ENCODE data around the gene OBSL1. TPM values are rescaled to one million over a fixed set of nuclear protein-coding genes. Genes with fewer than 3 reads are reported as not detected.

OBSL1 gene
- total RNA-seq, 3 donors from 2014 or later (not counting 1 experiment from before 2014, with no cell fraction given): 0.07 to 8.8 (median 0.32) TPM

DNA sequence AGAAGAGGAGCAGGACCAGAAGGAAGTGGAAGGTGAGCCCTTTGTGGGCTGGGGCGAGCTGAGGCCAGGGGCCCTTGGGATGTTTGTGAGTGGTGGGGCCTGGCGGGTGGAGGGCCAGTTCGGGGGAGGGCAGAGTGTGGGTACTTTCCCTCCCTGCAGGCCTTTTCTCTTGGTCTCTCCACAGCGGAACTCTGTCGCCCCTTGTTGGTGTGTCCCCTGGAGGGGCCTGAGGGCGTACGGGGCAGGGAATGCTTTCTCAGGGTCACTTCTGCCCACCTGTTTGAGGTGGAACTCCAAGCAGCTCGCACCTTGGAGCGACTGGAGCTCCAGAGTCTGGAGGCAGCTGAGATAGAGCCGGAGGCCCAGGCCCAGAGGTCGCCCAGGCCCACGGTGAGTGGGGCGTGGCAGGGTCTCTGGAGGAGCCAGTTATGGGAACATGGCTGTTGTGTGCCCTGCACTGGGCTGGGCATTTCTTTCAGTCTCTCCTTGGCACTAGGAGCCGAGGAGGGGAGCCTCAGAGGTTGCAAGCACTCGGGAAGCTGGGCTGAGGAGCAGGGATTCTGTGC lies 37.1 kb upstream of the OBSL1 start:
- Mint-ChIP-seq H3K9me3 (no peaks in the 10 kb centered on the region), H3K4me3 (no peak overlapping the region), H3K4me1 (peaks cover 8 to 18% of the 10 kb centered on the region in 2 donors), H3K27ac (no peak overlapping the region), H3K27me3 (ENCODE audit: low read depth in 2 of 2) (no peaks in the 10 kb centered on the region), H3K36me3 (peaks cover 6% of the 10 kb centered on the region)
- Histone ChIP-seq H3K9me3 (ENCODE audit: control insufficient read depth, insufficient read depth, low read length) (no peaks in the 10 kb centered on the region), H3K36me3 (ENCODE audit: control insufficient read depth, insufficient read depth, low read length) (peaks cover 44% of the 10 kb centered on the region), H3K27ac (ENCODE audit: low read length) (no peak overlapping the region), H3K4me3 (ENCODE audit: low read length) (no peak overlapping the region), H3K4me1 (ENCODE audit: control insufficient read depth, insufficient read depth, low read length) (peaks cover 13% of the 10 kb centered on the region), H3K27me3 (ENCODE audit: control insufficient read depth, insufficient read depth, low read length) (no peaks in the 10 kb centered on the region)
- no peak for DNase-seq
- WGBS (ENCODE audit: insufficient coverage): 83% methylated on average over 15 of the region's 15 CpGs
- intact Hi-C loops (cut with micrococcal nuclease): no loop called here
- TF ChIP-seq, protein P1, sequence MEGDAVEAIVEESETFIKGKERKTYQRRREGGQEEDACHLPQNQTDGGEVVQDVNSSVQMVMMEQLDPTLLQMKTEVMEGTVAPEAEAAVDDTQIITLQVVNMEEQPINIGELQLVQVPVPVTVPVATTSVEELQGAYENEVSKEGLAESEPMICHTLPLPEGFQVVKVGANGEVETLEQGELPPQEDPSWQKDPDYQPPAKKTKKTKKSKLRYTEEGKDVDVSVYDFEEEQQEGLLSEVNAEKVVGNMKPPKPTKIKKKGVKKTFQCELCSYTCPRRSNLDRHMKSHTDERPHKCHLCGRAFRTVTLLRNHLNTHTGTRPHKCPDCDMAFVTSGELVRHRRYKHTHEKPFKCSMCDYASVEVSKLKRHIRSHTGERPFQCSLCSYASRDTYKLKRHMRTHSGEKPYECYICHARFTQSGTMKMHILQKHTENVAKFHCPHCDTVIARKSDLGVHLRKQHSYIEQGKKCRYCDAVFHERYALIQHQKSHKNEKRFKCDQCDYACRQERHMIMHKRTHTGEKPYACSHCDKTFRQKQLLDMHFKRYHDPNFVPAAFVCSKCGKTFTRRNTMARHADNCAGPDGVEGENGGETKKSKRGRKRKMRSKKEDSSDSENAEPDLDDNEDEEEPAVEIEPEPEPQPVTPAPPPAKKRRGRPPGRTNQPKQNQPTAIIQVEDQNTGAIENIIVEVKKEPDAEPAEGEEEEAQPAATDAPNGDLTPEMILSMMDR (IDR thresholded peaks at IDR 0.05): no peak
- no peak for ATAC-seq

DNA sequence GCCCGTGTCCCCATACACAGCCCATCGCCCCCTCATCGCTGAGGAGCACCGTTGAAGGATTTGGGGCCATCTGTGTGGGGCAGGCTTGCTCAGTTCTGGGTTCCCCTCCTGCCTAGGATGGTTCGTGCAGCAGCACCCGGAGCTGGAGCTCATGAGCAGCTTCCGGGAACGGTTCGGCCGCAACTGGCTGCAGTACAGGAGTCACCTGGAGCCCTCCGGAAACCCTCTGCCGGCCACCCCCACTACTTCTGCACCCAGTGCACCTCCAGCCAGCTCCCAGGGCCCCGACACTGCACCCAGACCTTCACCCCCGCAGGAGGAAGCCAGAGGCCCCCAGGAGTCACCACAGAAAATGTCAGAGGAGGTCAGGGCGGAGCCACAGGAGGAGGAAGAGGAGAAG lies 36.6 kb upstream of the OBSL1 start:
- intact Hi-C loops (cut with micrococcal nuclease): no loop called here
- Mint-ChIP-seq H3K4me3 (no peak overlapping the region), H3K27me3 (ENCODE audit: low read depth in 2 of 2) (no peaks in the 10 kb centered on the region), H3K36me3 (peaks cover 6% of the 10 kb centered on the region), H3K4me1 (peaks cover 8 to 14% of the 10 kb centered on the region in 2 donors), H3K9me3 (no peaks in the 10 kb centered on the region), H3K27ac (no peak overlapping the region)
- peaks cover 44% of the 10 kb centered on the region for H3K36me3 ChIP-seq (ENCODE audit: control insufficient read depth, insufficient read depth, low read length)
- H3K4me1 ChIP-seq (ENCODE audit: control insufficient read depth, insufficient read depth, low read length): peaks cover 11% of the 10 kb centered on the region
- DNase-seq: no peak
- WGBS (ENCODE audit: insufficient coverage): 92% methylated on average over 15 of the region's 15 CpGs
- ATAC-seq: no peak
- no peak overlapping the region for H3K4me3 ChIP-seq (ENCODE audit: low read length)
- TF ChIP-seq, protein P1 (IDR thresholded peaks at IDR 0.05): no peak
- no peaks in the 10 kb centered on the region for H3K27me3 ChIP-seq (ENCODE audit: control insufficient read depth, insufficient read depth, low read length)
- H3K27ac ChIP-seq (ENCODE audit: low read length): no peak overlapping the region
- no peaks in the 10 kb centered on the region for H3K9me3 ChIP-seq (ENCODE audit: control insufficient read depth, insufficient read depth, low read length)

DNA sequence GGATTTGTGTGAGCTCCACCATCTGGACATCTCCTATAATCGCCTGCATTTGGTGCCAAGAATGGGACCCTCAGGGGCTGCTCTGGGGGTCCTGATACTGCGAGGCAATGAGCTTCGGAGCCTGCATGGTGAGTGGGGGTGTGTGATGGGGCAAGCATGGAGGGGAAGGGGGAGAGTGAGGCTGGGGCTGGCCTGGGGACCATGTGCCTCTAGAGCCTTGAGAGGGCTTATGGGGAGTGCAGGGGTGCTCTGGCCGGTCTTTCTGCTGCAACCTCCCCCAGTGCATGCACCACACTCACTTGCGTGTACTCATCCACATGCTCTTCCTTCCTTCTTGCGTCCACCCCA lies 34.2 kb upstream of the OBSL1 start:
- Mint-ChIP-seq H3K4me1 (peaks cover 0 to 4% of the 10 kb centered on the region in 2 donors), H3K9me3 (no peaks in the 10 kb centered on the region), H3K36me3 (no peaks in the 10 kb centered on the region), H3K27ac (no peak overlapping the region), H3K4me3 (no peak overlapping the region), H3K27me3 (ENCODE audit: low read depth in 2 of 2) (no peaks in the 10 kb centered on the region)
- H3K9me3 ChIP-seq (ENCODE audit: control insufficient read depth, insufficient read depth, low read length): no peaks in the 10 kb centered on the region
- H3K27ac ChIP-seq (ENCODE audit: low read length): no peak overlapping the region
- no peaks in the 10 kb centered on the region for H3K27me3 ChIP-seq (ENCODE audit: control insufficient read depth, insufficient read depth, low read length)
- DNase-seq (no peak), ATAC-seq (no peak)
- intact Hi-C loops (cut with micrococcal nuclease): no loop called here
- peaks cover 47% of the 10 kb centered on the region for H3K36me3 ChIP-seq (ENCODE audit: control insufficient read depth, insufficient read depth, low read length)
- 95% methylated on average over 6 of the region's 6 CpGs for WGBS (ENCODE audit: insufficient coverage)
- no peaks in the 10 kb centered on the region for H3K4me1 ChIP-seq (ENCODE audit: control insufficient read depth, insufficient read depth, low read length)
- no peak overlapping the region for H3K4me3 ChIP-seq (ENCODE audit: low read length)
- TF ChIP-seq, protein P1 (IDR thresholded peaks at IDR 0.05): no peak

DNA sequence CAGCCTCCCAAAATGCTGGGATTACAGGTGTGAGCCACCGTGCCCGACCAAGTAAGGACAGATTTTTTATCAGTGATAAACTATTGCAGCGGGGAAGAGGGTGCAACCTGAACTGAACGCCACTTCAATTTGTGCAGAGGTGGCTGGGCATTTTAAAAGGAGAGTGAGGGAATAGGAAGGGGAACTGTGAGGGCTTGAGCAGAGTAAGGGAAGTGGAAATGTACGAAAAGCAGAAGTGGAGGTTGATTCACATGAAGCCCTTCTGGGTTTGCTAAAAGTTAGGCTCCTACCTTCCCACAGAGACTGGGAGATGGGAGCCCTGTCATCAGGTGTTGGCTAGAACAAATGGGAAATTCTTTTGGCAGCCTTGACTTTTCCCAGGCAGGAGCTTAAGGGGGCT lies 32.4 kb upstream of the OBSL1 start:
- no peaks in the 10 kb centered on the region for H3K27me3 ChIP-seq (ENCODE audit: control insufficient read depth, insufficient read depth, low read length)
- Mint-ChIP-seq H3K36me3 (no peaks in the 10 kb centered on the region), H3K4me1 (peaks cover 8 to 11% of the 10 kb centered on the region in 2 donors), H3K27ac (no peak overlapping the region), H3K4me3 (no peak overlapping the region), H3K27me3 (ENCODE audit: low read depth in 2 of 2) (no peaks in the 10 kb centered on the region), H3K9me3 (no peaks in the 10 kb centered on the region)
- H3K36me3 ChIP-seq (ENCODE audit: control insufficient read depth, insufficient read depth, low read length): peaks cover 40% of the 10 kb centered on the region
- H3K4me3 ChIP-seq (ENCODE audit: low read length): no peak overlapping the region
- intact Hi-C loops (cut with micrococcal nuclease): no loop called here
- H3K27ac ChIP-seq (ENCODE audit: low read length): no peak overlapping the region
- ATAC-seq (peak in 1 of 3 donors; percentile 55), DNase-seq (no peak)
- H3K4me1 ChIP-seq (ENCODE audit: control insufficient read depth, insufficient read depth, low read length): no peaks in the 10 kb centered on the region
- TF ChIP-seq, protein P1 (IDR thresholded peaks at IDR 0.05): no peak
- 39% methylated on average over 5 of the region's 5 CpGs for WGBS (ENCODE audit: insufficient coverage)
- no peaks in the 10 kb centered on the region for H3K9me3 ChIP-seq (ENCODE audit: control insufficient read depth, insufficient read depth, low read length)
